PC-3 (cell line): ENCODE measurements around the gene HSPH1.

ENCODE experiments used
- CTCF ChIP-seq: fragments of 300-600 bp; sonication (generic); conservative IDR thresholded peaks from 2 replicates; pipeline ENCODE4 v1.5.1; 2017; ENCODE audit warnings: antibody characterized with exemption, low read depth, mild to moderate bottlenecking, low read length
- EZH2 ChIP-seq: fragments of 300-600 bp; sonication (generic); IDR thresholded peaks from one replicate; pipeline ENCODE4 v1.6.1; 2017; ENCODE audit warnings: antibody characterized with exemption, mild to moderate bottlenecking, low read length; ENCODE audit not compliant: unreplicated experiment
- EZH2phosphoT487 ChIP-seq: fragments of 300-600 bp; sonication (generic); IDR thresholded peaks from 2 replicates; pipeline ENCODE4 v1.6.1; 2018; ENCODE audit warnings: mild to moderate bottlenecking, antibody characterized with exemption, low read length, borderline replicate concordance

- TF ChIP-seq CTCF (no peak), EZH2phosphoT487 (no peak), EZH2 (no peak)
These were observed 61.0 kb downstream of the HSPH1 start for GRCh38 chr13:31100721-31101120.
